ENCODE results near the gene C1QC.
A peak's percentile ranks its signal among the peaks of the same experiment; 100 is the strongest.

C1QC gene

DNA sequence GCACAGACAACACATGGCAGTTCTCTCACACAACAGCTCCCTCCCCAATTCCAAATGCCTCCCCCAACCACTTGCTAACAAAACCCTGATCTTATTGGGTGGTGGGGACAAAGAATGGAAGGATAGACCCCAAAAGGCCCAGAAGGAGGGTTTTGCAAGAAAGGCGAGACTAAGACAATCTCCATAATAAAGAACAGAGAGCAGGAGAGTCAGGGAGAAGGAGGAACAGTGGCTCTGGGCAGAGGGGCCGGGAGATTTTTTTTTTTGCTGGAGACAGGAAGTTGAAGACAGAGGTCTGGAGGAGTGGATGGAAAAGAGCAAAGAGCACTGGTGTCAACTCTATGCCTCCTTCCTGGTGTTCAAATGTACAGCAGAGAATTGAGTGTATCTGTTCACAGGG lies 13.5 kb upstream of the C1QC start:
- H3K27me3 Mint-ChIP-seq, result peaks cover 54 to 56% of the 10 kb centered on the region in 2 donors
- H3K36me3 Mint-ChIP-seq, result no peaks in the 10 kb centered on the region
- ATAC-seq (replicated peaks) (no peak), DNase-seq (no peak)
- H3K9me3 Mint-ChIP-seq, result no peaks in the 10 kb centered on the region
- no peaks in the 10 kb centered on the region for H3K4me1 Mint-ChIP-seq
- no peak overlapping the region for H3K4me3 Mint-ChIP-seq
- no peak overlapping the region for H3K27ac Mint-ChIP-seq

DNA sequence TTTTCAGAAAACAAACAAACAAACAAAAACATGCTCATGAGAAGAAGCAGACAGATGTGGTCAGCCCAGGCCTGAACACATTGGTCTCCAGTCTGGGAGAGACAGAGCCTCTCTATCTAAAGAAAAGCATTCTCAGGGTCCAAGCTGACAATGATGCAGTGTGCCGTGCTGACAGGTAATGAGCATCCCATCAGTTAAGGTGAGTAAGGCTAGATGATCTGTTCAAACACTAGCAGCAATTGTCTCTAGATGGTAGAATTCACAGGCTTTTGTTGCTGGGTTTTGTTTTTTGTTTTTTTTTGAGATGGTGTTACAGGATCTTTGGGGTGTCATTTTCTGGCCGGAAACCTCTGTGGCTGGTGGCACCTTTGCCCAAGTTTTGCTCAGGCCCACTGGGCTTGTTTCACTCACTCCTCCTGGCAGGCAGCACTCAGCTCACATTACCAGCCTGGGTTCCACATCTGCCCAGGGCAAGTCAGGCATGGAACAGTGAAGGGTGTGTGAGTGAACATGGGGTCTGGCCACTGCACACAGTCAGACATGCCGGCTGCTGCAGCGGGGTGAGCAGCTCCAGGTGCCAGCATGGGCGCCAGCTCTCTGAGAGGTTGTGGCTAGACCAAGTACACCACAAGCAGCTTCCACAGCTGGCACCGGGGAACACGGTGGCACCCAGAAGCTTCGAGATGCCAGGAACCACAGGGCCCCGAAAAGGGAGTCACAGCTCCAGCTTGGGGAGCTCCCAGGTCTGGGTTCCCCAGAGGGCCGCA lies 9.6 kb upstream of the C1QC start:
- no peaks in the 10 kb centered on the region for H3K9me3 Mint-ChIP-seq
- no peak overlapping the region for H3K4me3 Mint-ChIP-seq
- no peak overlapping the region for H3K27ac Mint-ChIP-seq
- peaks cover 35 to 44% of the 10 kb centered on the region in 2 donors for H3K27me3 Mint-ChIP-seq
- no peaks in the 10 kb centered on the region for H3K36me3 Mint-ChIP-seq
- ATAC-seq (replicated peaks) (no peak), DNase-seq (no peak)
- peaks cover 3 to 5% of the 10 kb centered on the region in 2 donors for H3K4me1 Mint-ChIP-seq

DNA sequence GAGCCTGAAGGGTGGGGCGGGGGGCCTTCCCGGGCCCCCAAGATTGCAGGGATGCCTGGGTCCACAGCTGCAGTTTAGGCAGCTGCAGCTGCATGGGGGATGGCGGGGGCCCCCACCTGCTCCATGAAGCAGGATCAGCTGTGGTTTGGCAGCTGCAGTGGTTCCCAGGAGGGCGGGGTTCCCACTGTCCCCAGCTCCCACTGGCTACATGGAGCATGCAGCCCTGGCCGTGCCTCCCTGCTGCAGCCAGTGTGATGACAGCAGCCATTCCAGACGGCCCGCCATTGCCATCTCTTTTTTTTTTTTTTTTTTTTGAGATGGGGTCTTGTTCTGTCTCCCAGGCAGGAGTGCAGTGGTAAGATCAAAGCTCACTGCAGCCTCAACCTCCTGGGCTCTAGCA lies 8.0 kb upstream of the C1QC start:
- no peaks in the 10 kb centered on the region for H3K36me3 Mint-ChIP-seq
- DNase-seq (no peak), ATAC-seq (replicated peaks) (no peak)
- no peak overlapping the region for H3K27ac Mint-ChIP-seq
- peaks cover 5% of the 10 kb centered on the region in 2 donors for H3K4me1 Mint-ChIP-seq
- no peaks in the 10 kb centered on the region for H3K9me3 Mint-ChIP-seq
- peaks cover 26 to 34% of the 10 kb centered on the region in 2 donors for H3K27me3 Mint-ChIP-seq
- no peak overlapping the region for H3K4me3 Mint-ChIP-seq

DNA sequence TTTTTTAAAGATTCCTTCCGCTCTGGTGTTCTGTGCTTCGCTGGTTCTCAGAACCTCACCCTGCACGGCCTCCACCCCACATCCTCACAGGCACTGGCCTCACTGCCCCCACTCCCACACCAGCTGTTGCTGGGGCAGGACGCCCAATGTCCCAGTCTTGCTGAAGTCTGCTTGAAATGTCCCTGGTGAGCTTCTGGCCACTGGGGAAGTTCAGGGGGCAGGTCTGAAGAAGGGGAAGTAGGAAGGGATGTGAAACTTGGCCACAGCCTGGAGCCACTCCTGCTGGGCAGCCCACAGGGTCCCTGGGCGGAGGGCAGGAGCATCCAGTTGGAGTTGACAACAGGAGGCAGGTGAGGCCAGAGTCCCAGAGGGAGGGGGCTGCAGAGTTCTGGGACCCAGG lies 7.1 kb upstream of the C1QC start, which contains the start of gene C1QA:
TSS of gene C1QA (plus strand) at position 276 of the 400 bp plus-strand sequence. CDS start 989 bp downstream, outside the sequence.
- Mint-ChIP-seq H3K4me3 (no peak within 1 kb of the TSS), H3K4me1 (peaks cover 5% of the 10 kb centered on the region in 2 donors), H3K9me3 (no peaks in the 10 kb centered on the region), H3K27me3 (peaks cover 32 to 34% of the 10 kb centered on the region in 2 donors), H3K27ac (no peak within 1 kb of the TSS), H3K36me3 (no peaks in the 10 kb centered on the region)
- DNase-seq, result no peak
- ATAC-seq (replicated peaks), result peak in 1 of 2 donors; percentile 41

DNA sequence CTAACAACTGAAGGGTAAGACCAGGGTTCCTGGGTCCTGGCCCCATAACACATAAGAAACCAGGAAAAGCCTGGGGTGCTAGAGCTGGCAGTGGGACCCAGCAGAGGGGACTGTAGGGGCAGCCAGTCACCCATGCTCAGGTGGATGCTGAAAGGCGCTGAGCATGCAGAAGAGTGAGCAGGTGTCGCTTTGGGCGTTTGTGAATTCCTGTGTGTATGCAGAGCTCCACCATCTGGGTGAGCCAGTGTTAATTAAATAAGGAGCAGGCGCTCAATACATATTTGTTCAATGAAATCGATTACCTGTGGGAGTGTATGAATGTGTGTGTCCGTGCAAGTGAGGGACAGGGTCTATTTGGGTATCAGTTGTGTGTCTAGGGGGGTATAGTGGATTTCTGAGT lies 6.5 kb upstream of the C1QC start:
- ATAC-seq (replicated peaks) (no peak), DNase-seq (no peak)
- H3K4me3 Mint-ChIP-seq, result no peak overlapping the region
- H3K27ac Mint-ChIP-seq, result no peak overlapping the region
- no peaks in the 10 kb centered on the region for H3K9me3 Mint-ChIP-seq
- no peaks in the 10 kb centered on the region for H3K36me3 Mint-ChIP-seq
- H3K4me1 Mint-ChIP-seq, result peaks cover 5% of the 10 kb centered on the region in 2 donors
- peaks cover 34 to 36% of the 10 kb centered on the region in 2 donors for H3K27me3 Mint-ChIP-seq

DNA sequence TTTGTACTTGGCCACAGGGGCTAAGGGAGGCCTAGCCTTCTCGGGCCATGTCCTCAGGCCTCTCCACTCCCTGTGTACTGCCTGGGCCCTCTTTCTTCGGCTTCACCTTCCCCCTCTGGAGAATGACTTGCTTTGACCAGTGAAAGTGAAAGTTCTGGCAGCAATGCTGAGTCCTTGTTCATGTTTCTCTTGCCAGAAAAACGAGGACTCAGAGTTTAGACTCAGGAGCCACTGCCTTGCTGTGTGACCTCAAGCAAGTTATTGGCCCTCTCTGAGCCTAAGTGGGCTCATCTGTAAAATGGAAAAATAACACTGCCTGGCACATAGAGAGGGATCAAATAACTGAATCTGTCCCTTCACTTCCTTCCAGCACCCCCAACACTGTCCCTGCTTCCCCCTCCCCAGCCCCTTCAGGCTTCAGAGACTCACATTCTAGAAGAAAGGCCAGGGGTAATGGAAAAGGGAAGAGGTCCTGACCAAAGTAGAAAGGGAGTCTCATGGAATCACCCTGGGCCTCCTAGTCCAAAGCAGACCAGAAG lies 5.5 kb upstream of the C1QC start:
- H3K4me1 Mint-ChIP-seq, result peaks cover 5% of the 10 kb centered on the region in 2 donors
- DNase-seq (no peak), ATAC-seq (replicated peaks) (no peak)
- no peaks in the 10 kb centered on the region for H3K9me3 Mint-ChIP-seq
- peaks cover 40 to 43% of the 10 kb centered on the region in 2 donors for H3K27me3 Mint-ChIP-seq
- no peaks in the 10 kb centered on the region for H3K36me3 Mint-ChIP-seq
- H3K27ac Mint-ChIP-seq, result no peak overlapping the region
- H3K4me3 Mint-ChIP-seq, result no peak overlapping the region

DNA sequence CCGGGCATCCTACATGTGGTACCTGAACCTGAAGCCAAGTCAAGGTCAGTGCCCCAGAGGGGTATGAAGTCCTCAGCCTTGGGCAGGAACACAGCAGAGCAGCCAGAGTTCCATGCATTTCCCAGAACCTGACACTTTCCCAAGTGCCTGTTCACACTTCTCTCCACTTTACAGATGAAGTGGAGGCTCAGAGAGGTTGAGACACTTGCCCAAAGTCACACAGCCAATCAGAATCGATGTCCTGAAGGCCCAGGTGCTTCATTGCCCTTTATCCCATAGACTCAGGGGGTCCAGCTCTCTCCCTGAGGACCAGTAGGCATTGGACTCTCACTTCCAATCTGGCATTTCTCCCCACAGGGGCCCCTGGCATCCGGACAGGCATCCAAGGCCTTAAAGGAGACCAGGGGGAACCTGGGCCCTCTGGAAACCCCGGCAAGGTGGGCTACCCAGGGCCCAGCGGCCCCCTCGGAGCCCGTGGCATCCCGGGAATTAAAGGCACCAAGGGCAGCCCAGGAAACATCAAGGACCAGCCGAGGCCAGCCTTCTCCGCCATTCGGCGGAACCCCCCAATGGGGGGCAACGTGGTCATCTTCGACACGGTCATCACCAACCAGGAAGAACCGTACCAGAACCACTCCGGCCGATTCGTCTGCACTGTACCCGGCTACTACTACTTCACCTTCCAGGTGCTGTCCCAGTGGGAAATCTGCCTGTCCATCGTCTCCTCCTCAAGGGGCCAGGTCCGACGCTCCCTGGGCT lies 4.8 kb upstream of the C1QC start:
- H3K36me3 Mint-ChIP-seq, result no peaks in the 10 kb centered on the region
- H3K27ac Mint-ChIP-seq, result no peak overlapping the region
- H3K4me3 Mint-ChIP-seq, result no peak overlapping the region
- DNase-seq, result no peak
- peaks cover 5% of the 10 kb centered on the region in 2 donors for H3K4me1 Mint-ChIP-seq
- H3K9me3 Mint-ChIP-seq, result no peaks in the 10 kb centered on the region
- no peak for ATAC-seq (replicated peaks)
- H3K27me3 Mint-ChIP-seq, result peaks cover 36 to 39% of the 10 kb centered on the region in 2 donors

DNA sequence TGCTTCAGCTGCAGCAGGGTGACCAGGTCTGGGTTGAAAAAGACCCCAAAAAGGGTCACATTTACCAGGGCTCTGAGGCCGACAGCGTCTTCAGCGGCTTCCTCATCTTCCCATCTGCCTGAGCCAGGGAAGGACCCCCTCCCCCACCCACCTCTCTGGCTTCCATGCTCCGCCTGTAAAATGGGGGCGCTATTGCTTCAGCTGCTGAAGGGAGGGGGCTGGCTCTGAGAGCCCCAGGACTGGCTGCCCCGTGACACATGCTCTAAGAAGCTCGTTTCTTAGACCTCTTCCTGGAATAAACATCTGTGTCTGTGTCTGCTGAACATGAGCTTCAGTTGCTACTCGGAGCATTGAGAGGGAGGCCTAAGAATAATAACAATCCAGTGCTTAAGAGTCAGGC lies 4.1 kb upstream of the C1QC start:
- H3K27me3 Mint-ChIP-seq, result peaks cover 34 to 36% of the 10 kb centered on the region in 2 donors
- H3K9me3 Mint-ChIP-seq, result no peaks in the 10 kb centered on the region
- peaks cover 5% of the 10 kb centered on the region in 2 donors for H3K4me1 Mint-ChIP-seq
- DNase-seq, result no peak
- peak in 1 of 2 donors; percentile 26 for ATAC-seq (replicated peaks)
- no peak overlapping the region for H3K27ac Mint-ChIP-seq
- no peak overlapping the region for H3K4me3 Mint-ChIP-seq
- no peaks in the 10 kb centered on the region for H3K36me3 Mint-ChIP-seq

DNA sequence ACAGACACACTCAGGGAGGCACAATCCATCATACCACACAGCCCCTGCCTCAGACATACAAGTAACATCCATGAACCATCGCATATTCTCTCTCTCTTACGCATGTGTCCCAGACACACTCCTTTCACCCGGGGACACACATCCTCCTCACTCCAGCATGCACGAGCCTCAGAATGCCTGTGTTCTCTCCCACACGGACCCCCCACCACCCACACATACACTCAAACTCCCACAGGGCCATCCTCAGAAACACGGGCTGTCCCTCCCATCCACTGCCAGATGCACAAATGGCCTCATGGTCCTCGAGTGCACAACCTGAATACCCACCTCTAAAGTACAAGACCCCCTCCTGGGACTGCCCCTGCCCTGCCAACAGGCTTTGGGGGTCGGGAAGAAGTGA lies 2.2 kb upstream of the C1QC start:
- no peak overlapping the region for H3K27ac Mint-ChIP-seq
- no peak for DNase-seq
- H3K4me1 Mint-ChIP-seq, result peaks cover 3 to 4% of the 10 kb centered on the region in 2 donors
- H3K4me3 Mint-ChIP-seq, result no peak overlapping the region
- ATAC-seq (replicated peaks), result no peak
- H3K36me3 Mint-ChIP-seq, result no peaks in the 10 kb centered on the region
- peaks cover 44 to 49% of the 10 kb centered on the region in 2 donors for H3K27me3 Mint-ChIP-seq
- no peaks in the 10 kb centered on the region for H3K9me3 Mint-ChIP-seq

DNA sequence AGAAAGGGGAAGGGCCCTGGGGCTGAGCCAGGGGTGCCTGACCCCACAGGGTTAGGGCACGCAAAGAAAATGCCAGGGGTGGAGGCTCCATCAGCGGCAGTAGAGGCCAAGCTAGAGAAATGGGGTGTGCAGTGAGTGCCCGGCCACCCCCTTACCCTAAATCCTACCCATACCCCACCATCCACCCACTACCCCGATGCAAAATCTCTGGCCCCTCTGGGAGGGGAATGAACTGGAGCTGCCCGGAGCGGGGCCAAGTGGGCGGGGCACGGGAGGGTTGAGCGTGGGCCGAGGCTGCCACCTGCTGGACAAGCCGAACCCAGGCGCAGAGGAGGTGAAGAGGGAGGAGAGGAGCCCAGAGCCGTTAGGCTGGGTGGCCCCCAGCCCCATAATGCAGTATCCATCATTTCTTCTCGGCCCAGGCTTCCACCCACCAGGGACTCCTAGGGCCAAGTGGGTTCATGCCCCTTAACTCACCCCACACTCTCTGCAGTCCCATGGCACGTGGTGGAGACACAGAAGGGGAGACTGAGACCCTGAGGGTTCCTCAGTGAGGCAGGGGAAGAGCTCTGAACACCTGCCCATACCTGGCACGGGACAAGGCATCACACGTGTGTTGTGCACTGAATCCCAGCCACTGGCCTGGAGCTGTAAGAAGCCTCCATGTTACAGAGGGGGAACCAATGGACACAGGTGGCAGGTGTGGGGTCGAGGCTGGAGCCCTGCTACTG lies 1.4 kb upstream of the C1QC start:
- ATAC-seq (replicated peaks) (peak; percentile 86 to 92), DNase-seq (peak; percentile 56)
- H3K27me3 Mint-ChIP-seq, result peaks cover 39 to 46% of the 10 kb centered on the region in 2 donors
- H3K36me3 Mint-ChIP-seq, result no peaks in the 10 kb centered on the region
- no peak overlapping the region for H3K27ac Mint-ChIP-seq
- H3K4me1 Mint-ChIP-seq, result peaks cover 0 to 1% of the 10 kb centered on the region in 2 donors
- H3K4me3 Mint-ChIP-seq, result no peak overlapping the region
- no peaks in the 10 kb centered on the region for H3K9me3 Mint-ChIP-seq

DNA sequence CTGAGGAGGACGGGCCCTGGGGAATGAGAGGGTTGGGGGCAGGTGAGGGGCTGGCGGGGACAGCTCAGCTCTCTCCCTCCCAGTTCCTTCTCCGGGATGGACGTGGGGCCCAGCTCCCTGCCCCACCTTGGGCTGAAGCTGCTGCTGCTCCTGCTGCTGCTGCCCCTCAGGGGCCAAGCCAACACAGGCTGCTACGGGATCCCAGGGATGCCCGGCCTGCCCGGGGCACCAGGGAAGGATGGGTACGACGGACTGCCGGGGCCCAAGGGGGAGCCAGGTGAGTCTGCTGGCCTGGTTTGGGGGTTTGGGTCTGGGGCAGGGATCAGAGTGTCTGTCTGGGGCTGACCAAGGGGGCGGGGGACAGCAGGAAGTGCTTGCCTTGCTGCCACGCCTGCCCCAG lies 495 bp downstream of the C1QC start:
- no peaks in the 10 kb centered on the region for H3K9me3 Mint-ChIP-seq
- peaks cover 36 to 48% of the 10 kb centered on the region in 2 donors for H3K27me3 Mint-ChIP-seq
- no peak for ATAC-seq (replicated peaks)

DNA sequence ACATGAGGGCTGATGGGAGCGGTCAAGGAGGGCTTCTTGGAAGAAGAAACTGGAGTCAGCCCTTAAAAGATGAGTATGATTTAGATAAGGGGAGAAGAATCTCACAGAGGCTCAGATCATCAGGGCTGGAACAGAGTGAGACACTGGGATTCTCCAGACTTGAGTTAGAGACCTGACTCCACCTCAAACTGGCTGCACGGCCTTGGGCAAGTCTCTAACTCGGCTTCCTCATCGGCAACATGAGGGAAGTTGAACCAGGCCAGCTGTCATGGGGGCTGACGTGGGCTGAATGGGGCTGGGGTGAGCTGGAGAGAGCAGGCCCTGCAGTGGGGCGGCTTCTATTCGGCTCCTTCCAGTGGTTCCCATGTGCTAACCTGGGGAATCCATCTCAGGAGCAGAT lies 2.5 kb downstream of the C1QC start:
- H3K4me3 Mint-ChIP-seq, result no peak overlapping the region
- H3K27me3 Mint-ChIP-seq, result peaks cover 31 to 44% of the 10 kb centered on the region in 2 donors
- H3K36me3 Mint-ChIP-seq, result no peaks in the 10 kb centered on the region
- no peak overlapping the region for H3K27ac Mint-ChIP-seq
- DNase-seq, result no peak
- H3K9me3 Mint-ChIP-seq, result peaks cover 0 to 1% of the 10 kb centered on the region in 2 donors
- no peaks in the 10 kb centered on the region for H3K4me1 Mint-ChIP-seq
- ATAC-seq (replicated peaks), result no peak

More for the DNA sequence above, 495 bp downstream of the C1QC start:
- Mint-ChIP-seq H3K4me1 (peaks cover 0 to 1% of the 10 kb centered on the region in 2 donors), H3K36me3 (no peaks in the 10 kb centered on the region), H3K27ac (no peak overlapping the region), H3K4me3 (no peak overlapping the region)
- DNase-seq, result no peak

DNA sequence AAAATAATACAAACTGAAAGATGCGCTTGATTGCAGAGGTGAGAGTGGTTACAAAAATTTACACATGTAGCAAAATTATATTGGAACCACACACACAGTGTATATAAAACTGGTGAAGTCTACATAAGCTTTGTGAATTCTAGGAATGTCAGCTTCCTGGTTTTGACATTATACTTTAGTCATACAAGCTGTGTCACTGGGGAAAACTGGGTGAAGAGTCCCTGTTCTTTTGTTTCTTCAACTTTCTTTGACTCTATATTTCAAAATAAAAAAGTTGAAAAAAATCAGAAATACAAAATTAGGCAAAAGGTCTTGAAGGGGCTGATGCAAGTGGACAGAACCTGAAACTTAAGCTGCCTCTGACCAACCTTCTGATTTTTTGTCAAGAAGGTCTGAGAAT lies 3.0 kb downstream of the C1QC start:
- no peak for DNase-seq
- H3K36me3 Mint-ChIP-seq, result no peaks in the 10 kb centered on the region
- no peak overlapping the region for H3K4me3 Mint-ChIP-seq
- H3K4me1 Mint-ChIP-seq, result no peaks in the 10 kb centered on the region
- peaks cover 0 to 1% of the 10 kb centered on the region in 2 donors for H3K9me3 Mint-ChIP-seq
- no peak overlapping the region for H3K27ac Mint-ChIP-seq
- no peak for ATAC-seq (replicated peaks)
- H3K27me3 Mint-ChIP-seq, result peaks cover 26 to 39% of the 10 kb centered on the region in 2 donors

DNA sequence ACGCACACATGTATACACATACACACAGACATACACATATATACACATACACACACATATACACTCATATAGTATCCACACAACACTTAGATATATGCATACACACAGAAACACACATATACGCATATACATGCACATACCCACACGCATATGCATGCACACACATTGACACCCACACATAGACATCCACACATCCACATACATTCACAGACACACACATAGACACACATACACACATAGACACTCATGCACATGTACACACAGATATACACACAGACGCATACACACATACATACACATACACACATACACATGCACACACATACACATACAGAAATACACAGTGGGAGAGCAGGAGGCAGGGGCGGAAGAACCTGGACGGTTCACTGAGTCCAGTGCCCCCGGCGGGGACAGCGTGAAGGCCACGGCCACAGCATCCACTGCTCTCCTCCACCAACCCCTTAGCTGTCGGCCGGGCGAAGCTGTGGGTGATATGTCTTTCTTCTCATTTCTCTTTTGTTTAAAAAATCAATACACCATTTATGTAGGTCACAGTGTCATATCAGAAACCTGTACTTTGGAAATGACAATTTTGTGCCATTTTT lies 6.8 kb downstream of the C1QC start:
- ATAC-seq (replicated peaks) (no peak), DNase-seq (no peak)
- Mint-ChIP-seq H3K36me3 (no peaks in the 10 kb centered on the region), H3K4me1 (no peaks in the 10 kb centered on the region), H3K27ac (no peak overlapping the region), H3K4me3 (no peak overlapping the region), H3K27me3 (peaks cover 14 to 28% of the 10 kb centered on the region in 2 donors), H3K9me3 (peaks cover 0 to 1% of the 10 kb centered on the region in 2 donors)
